Upper lobe of left lung (tissue), 4 donors: Measurements from ENCODE around the gene CDK12.

Experiments
- CTCF ChIP-seq, 6 experiments: fragments of 450-650 bp in 4 of 6; fragments of 200-600 bp in 2 of 6; sonication (generic) in 2 of 6; IDR thresholded peaks; one replicate each; pipeline ENCODE4 v1.5.1; 2016 to 2019; ENCODE audit warnings: antibody characterized with exemption in 6 of 6
- POLR2A ChIP-seq, 4 donors: fragments of 450-650 bp; IDR thresholded peaks; one replicate each; pipeline ENCODE4 v1.5.1; 2016 to 2017; ENCODE audit warnings: antibody characterized with exemption in 4 of 4, mild to moderate bottlenecking in 2 of 4

- TF ChIP-seq POLR2A (IDR thresholded peaks at IDR 0.05) (no peak), CTCF (IDR thresholded peaks at IDR 0.05) (no peak)
These were observed 45.1 kb upstream of the CDK12 start for GRCh38 chr17:39416141-39416540.
